ENCODE data around the gene MGLL.

The MGLL gene

DNA sequence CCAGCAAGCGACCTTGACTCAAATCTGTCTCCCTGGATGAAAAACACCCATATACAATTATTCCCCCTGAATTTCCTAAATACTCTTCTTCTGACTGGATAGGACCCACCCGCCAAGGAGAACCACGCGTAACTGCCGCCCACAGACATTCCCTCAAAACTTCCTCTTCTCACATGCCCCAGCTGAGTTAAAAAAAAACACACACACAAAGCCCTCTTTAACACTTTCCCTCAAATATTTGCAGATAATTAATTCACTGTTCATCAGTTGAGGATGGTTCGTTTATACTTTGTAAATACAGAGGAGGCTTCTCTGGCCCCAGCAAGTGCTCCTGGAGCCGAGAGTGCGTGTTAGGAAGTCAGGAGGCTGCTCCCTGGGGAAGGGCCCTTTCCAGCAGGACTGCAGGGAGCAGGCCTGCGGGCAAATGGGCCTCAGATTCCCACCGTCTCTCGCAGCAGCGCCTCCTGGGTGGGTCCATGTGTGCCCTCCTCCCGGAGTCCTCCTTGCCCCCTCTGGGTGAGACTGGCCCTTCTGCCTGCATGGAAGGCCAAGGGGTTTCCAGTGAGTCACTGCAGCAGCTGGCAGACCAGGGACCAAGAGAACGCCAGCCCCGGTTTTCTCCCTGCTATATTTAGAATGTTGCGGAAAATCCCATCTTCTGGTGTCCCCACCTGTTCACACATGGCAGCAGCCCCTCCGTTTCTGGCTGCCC, 46.8 kb downstream of the MGLL start:
- no peak overlapping the region for H3K27ac ChIP-seq
- POLR2A ChIA-PET (ENCODE audit: low non-redundant PET): no interaction called here
- TF ChIP-seq, protein P1, sequence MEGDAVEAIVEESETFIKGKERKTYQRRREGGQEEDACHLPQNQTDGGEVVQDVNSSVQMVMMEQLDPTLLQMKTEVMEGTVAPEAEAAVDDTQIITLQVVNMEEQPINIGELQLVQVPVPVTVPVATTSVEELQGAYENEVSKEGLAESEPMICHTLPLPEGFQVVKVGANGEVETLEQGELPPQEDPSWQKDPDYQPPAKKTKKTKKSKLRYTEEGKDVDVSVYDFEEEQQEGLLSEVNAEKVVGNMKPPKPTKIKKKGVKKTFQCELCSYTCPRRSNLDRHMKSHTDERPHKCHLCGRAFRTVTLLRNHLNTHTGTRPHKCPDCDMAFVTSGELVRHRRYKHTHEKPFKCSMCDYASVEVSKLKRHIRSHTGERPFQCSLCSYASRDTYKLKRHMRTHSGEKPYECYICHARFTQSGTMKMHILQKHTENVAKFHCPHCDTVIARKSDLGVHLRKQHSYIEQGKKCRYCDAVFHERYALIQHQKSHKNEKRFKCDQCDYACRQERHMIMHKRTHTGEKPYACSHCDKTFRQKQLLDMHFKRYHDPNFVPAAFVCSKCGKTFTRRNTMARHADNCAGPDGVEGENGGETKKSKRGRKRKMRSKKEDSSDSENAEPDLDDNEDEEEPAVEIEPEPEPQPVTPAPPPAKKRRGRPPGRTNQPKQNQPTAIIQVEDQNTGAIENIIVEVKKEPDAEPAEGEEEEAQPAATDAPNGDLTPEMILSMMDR (conservative IDR thresholded peaks at IDR 0.05; ENCODE audit: low read depth): no peak
- DNase-seq (ENCODE audit: low spot score): no peak
- CTCF ChIA-PET: no interaction called here

DNA sequence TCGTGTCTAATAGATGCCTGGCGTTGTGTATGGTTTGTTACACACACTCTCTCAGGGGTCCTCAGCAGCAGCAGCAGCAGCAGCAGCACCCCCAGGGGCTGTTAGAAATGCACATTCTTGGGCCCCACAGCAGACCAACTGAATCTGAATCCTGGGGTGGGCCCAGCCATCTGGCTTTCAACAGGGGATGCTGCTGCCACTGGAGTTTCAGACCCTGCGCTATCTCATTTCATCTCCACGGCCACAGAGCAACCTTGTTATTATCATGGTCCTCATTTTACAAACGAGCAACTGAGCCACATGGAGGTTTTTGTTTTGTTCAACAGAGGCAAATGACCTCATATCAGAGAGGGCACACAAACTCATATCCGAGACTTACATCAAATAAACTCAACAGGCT, 47.7 kb downstream of the MGLL start:
- CTCF ChIA-PET: no interaction called here
- TF ChIP-seq, protein P1 (conservative IDR thresholded peaks at IDR 0.05; ENCODE audit: low read depth): no peak
- H3K27ac ChIP-seq: no peak overlapping the region
- POLR2A ChIA-PET (ENCODE audit: low non-redundant PET): no interaction called here
- no peak for DNase-seq (ENCODE audit: low spot score)

DNA sequence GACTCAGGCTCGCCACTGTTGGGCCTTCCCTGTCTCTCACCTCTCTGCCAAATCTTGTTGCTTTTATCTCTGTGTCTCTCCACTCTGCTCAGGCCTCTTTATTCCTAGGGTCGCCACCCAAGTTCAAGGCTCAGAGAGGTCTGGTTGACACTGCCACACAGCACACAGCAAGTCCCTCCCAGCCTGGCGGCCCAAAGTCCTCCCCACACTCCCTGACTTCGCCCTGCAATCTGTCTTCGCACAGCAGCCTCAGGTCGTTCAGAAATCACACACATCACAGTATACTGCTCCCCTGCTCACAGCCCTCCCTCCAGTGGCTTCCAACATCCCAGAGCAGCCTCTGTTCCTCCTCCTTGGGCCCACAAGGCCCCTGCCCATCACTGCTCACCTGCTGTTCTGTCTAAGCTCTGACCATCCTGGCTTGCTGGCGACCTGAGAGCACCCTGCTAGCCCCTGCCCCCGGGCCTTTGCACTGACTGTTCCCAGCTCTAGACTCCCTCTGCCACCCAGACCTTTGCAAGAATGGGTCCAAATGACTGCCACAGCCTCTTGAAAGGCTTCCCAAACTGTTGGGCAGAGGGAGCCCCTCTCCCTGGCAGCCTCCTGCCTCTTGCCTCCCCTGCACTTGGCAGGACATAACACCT, 48.4 kb downstream of the MGLL start:
- ChIA-PET CTCF (no interaction called here), POLR2A (ENCODE audit: low non-redundant PET) (no interaction called here)
- no peak overlapping the region for H3K27ac ChIP-seq
- DNase-seq (ENCODE audit: low spot score): no peak
- TF ChIP-seq, protein P1 (conservative IDR thresholded peaks at IDR 0.05; ENCODE audit: low read depth): no peak

DNA sequence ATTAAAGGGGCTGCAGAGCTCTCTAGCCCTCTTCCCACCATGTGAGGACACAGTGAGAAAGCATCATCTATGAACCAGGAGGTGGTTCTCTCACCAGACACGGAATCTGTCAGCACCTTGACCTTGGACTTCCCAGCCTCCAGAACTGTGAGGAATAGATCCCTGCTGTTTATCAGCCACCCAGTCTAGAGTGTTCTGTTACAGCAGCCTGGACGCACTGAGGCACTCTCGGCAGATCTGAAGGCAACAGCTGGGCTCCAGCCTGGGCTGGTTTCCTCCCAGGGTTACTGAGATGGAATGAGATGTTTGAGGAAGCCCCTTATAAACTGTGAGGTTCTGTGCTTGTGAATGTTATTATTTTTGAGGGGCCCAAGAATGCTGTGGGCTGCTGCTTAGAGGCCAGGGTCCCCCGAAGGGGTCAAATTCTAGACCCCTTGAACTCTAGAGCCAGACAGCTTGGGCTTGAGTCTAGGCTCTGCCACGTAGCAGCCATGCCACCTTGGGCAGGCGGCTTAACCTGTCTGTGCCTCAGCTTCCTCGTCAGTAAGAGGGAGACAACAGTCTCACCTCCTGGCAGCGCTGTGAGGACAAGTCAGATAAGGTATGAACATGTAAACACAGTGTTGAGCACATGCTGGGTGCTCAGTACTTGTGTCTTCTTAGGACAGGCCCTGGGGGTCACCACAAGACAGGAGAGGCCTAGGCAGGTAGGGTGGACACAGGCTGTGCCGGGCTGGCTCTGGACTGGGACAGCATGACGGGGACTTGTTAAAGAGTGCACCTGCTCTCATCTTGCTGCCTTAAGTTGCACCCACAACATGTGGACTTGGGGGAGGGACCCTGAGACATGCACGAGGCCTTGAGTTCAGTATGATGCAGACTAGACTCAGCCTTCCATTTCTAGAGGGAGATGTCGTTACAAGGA, 49.2 kb downstream of the MGLL start:
- 0 out of 2 replicates have a peak overlapping the region, but pooled peaks have one; percentile 2 for H3K27ac ChIP-seq
- ChIA-PET POLR2A (ENCODE audit: low non-redundant PET) (no interaction called here), CTCF (no interaction called here)
- DNase-seq (ENCODE audit: low spot score): no peak
- TF ChIP-seq, protein P1 (conservative IDR thresholded peaks at IDR 0.05; ENCODE audit: low read depth): no peak

DNA sequence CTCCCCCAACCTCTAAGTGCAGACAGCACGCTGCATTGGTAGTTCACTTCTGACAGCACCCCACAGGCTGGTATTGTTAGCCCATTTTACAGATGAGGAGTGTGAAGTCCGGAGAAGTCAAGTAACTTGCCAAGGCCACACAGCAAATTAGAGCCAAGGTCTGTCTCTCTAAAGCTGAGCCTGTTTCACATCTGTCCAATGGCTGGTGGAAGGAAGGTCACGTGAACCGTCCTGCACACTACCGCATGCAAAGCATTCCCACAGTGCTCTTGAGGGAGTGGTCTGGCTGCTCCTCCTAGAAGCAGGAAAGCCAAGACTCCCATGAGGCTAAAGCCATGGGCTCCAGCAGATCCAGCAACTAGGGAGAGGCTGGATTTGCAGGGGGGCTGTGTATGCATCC, 50.0 kb downstream of the MGLL start:
- TF ChIP-seq, protein P1 (conservative IDR thresholded peaks at IDR 0.05; ENCODE audit: low read depth): no peak
- CTCF ChIA-PET: no interaction called here
- POLR2A ChIA-PET (ENCODE audit: low non-redundant PET): no interaction called here
- DNase-seq (ENCODE audit: low spot score): no peak
- no peak overlapping the region for H3K27ac ChIP-seq

DNA sequence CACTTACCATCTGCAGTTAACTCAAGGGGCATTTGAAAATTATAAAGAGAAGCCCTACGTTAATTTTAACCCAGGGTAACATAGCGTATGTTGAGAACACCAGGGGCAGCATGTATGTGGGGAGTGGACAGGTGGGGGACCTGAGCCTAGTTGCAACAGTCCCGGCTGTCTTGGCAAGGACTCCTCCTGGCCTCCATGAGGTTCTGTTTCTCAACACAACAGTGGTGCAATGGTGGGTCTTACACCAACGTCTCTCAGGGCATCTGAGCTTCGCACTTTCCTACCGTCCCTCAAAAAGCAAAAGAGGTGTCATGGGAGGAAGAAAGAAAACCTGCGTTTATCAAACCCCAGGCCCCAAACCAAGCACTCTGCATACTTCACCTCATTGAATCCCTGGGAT, 50.6 kb downstream of the MGLL start:
- DNase-seq (ENCODE audit: low spot score): no peak
- TF ChIP-seq, protein P1 (conservative IDR thresholded peaks at IDR 0.05; ENCODE audit: low read depth): no peak
- ChIA-PET POLR2A (ENCODE audit: low non-redundant PET) (no interaction called here), CTCF (no interaction called here)
- no peak overlapping the region for H3K27ac ChIP-seq

Data from RWPE1 (cell line).